HCT116 (cell line): Measurements from ENCODE around the gene PLA2G4B. TPM values are rescaled to one million over a fixed set of nuclear protein-coding genes. Genes with fewer than 3 reads are reported as not detected.

Source experiments
- ATAC-seq: fragments of 200-7000 bp; cut with Tn5 transposase; 2 replicates; pipeline ENCODE4 v1.9.1; 2020; ENCODE audit warnings: mild to moderate bottlenecking, moderate library complexity
- BruUV-seq: library from RNA; stranded (reverse); fragments of 400-500 nt; replicated peaks from 2 replicates; lab custom pipeline; 2021; lab: Mats Ljungman, UMichigan
- CTCF ChIA-PET: fragments of 300-600 bp; sonication (Branson Sonifier 250); formaldehyde crosslinking; loops from one replicate; lab custom pipeline; 2021; ENCODE audit warnings: antibody characterized with exemption; lab: Charles Lee
- POLR2A ChIA-PET: fragments of 300-600, 350-600 bp; sonication (Branson Sonifier 250); formaldehyde crosslinking; loops from one replicate; lab custom pipeline; 2021; ENCODE audit warnings: antibody characterized with exemption; lab: Charles Lee
- RAD21 ChIA-PET, 2 experiments: fragments of 300-600 bp; sonication (Branson Sonifier 250); formaldehyde crosslinking; loops; one replicate each; lab custom pipeline; 2023; ENCODE audit warnings: low total read pairs in 2 of 2; ENCODE audit not compliant: uncharacterized antibody in 2 of 2, unreplicated experiment in 2 of 2, low non-redundant PET in 1 of 2; lab: Charles Lee
- DNase-seq: peaks from one replicate; pipeline ENCODE4 v3.0.0-alpha.2; 2010; ENCODE audit warnings: low read depth, low spot score
- H2AFZ ChIP-seq: fragments of 200-600 bp; shearing (Covaris generic), sonication (generic); 2 replicates; pipeline ENCODE4 v1.6.1; 2017; ENCODE audit warnings: low read depth, mixed run types, mixed read lengths, antibody characterized with exemption, low read length; ENCODE audit not compliant: poor library complexity, severe bottlenecking
- H3K27ac ChIP-seq: 2 replicates; pipeline ENCODE4 v1.5.1; 2012; ENCODE audit warnings: low read depth, low read length
- H3K27me3 ChIP-seq: fragments of 200-600 bp; sonication (generic); 2 replicates; pipeline ENCODE4 v1.6.1; 2016; ENCODE audit warnings: mixed run types, low read length, mixed read lengths; ENCODE audit not compliant: insufficient read depth
- H3K36me3 ChIP-seq, 2 experiments: fragments of 200-500 bp in 1 of 2; fragments of 200-600 bp in 1 of 2; sonication (Bioruptor generic) in 1 of 2; sonication (generic) in 1 of 2; 2 replicates each; pipeline versions ENCODE4 v1.5.1 to v1.6.1; 2014 to 2016; ENCODE audit warnings: low read length in 2 of 2, inconsistent platforms in 1 of 2, mixed read lengths in 1 of 2, mixed run types in 1 of 2; ENCODE audit not compliant: insufficient read depth in 2 of 2, control insufficient read depth in 1 of 2
- H3K4me1 ChIP-seq, 2 experiments: fragments of 200-600 bp in 1 of 2; sonication (generic) in 1 of 2; 2 replicates each; pipeline versions ENCODE4 v1.5.1 to v1.6.1; 2012 to 2017; ENCODE audit warnings: low read length in 2 of 2, inconsistent platforms in 1 of 2, mild to moderate bottlenecking in 1 of 2, mixed read lengths in 1 of 2, mixed run types in 1 of 2, moderate library complexity in 1 of 2; ENCODE audit not compliant: insufficient read depth in 2 of 2, control insufficient read depth in 1 of 2
- H3K4me2 ChIP-seq: fragments of 200-600 bp; sonication (generic); 2 replicates; pipeline ENCODE4 v1.6.1; 2017; ENCODE audit warnings: mixed run types, low read length, mixed read lengths
- H3K4me3 ChIP-seq, 2 experiments: fragments of 200-600 bp in 1 of 2; sonication (generic) in 1 of 2; replicated peaks in 1 of 2; 2 replicates each; pipeline ENCODE4 v1.5.1; 2011 to 2016; ENCODE audit warnings: low read length in 2 of 2, control low read depth in 1 of 2, low read depth in 1 of 2, mild to moderate bottlenecking in 1 of 2, mixed read lengths in 1 of 2, mixed run types in 1 of 2
- H3K79me2 ChIP-seq: fragments of 200-600 bp; sonication (generic); 2 replicates; pipeline ENCODE4 v1.6.1; 2017; ENCODE audit warnings: mild to moderate bottlenecking, mixed run types, low read length, moderate library complexity, mixed read lengths; ENCODE audit not compliant: insufficient read depth
- H3K9ac ChIP-seq: fragments of 200-600 bp; sonication (generic); 2 replicates; pipeline ENCODE4 v1.6.1; 2016; ENCODE audit warnings: low read length, mixed read lengths
- H3K9me2 ChIP-seq: fragments of 200-600 bp; sonication (generic), shearing (Covaris generic); 2 replicates; pipeline ENCODE4 v1.6.1; 2017; ENCODE audit warnings: mixed run types, mild to moderate bottlenecking, moderate library complexity; ENCODE audit not compliant: insufficient read depth
- H3K9me3 ChIP-seq, 2 experiments: fragments of 200-500 bp in 1 of 2; fragments of 200-600 bp in 1 of 2; sonication (Bioruptor generic) in 1 of 2; sonication (generic) in 1 of 2; 2 replicates each; pipeline ENCODE4 v1.6.1; 2014 to 2017; ENCODE audit warnings: low read length in 2 of 2, mixed read lengths in 2 of 2, inconsistent platforms in 1 of 2, low read depth in 1 of 2, mild to moderate bottlenecking in 1 of 2, mixed run types in 1 of 2, moderate library complexity in 1 of 2; ENCODE audit not compliant: control insufficient read depth in 1 of 2, insufficient read depth in 1 of 2
- H4K20me1 ChIP-seq: fragments of 200-600 bp; sonication (generic), shearing (Covaris generic); 2 replicates; pipeline ENCODE4 v1.6.1; 2017; ENCODE audit warnings: mixed run types, mild to moderate bottlenecking, moderate library complexity; ENCODE audit not compliant: insufficient read depth
- CBX3 ChIP-seq: IDR thresholded peaks from 2 replicates; pipeline ENCODE4 v1.6.1; 2012; ENCODE audit warnings: low read depth
- EGR1 ChIP-seq: IDR thresholded peaks from 2 replicates; pipeline ENCODE4 v1.6.1; 2012; ENCODE audit warnings: low read depth
- ELF1 ChIP-seq: IDR thresholded peaks from 2 replicates; pipeline ENCODE4 v1.6.1; 2012; ENCODE audit warnings: low read depth, borderline replicate concordance
- EZH2phosphoT487 ChIP-seq: fragments of 200-600 bp; IDR thresholded peaks from 2 replicates; pipeline ENCODE4 v1.6.1; 2018; ENCODE audit warnings: antibody characterized with exemption, borderline replicate concordance
- FOSL1 ChIP-seq: IDR thresholded peaks from 2 replicates; pipeline ENCODE4 v1.6.1; 2012; ENCODE audit warnings: low read depth
- JUND ChIP-seq: IDR thresholded peaks from 2 replicates; pipeline ENCODE4 v1.6.1; 2012
- POLR2A ChIP-seq: IDR thresholded peaks from 2 replicates; pipeline ENCODE4 v1.7.0; 2011; ENCODE audit warnings: borderline replicate concordance; ENCODE audit not compliant: insufficient read depth, insufficient read length; ENCODE audit errors: extremely low read depth
- POLR2AphosphoS5 ChIP-seq: IDR thresholded peaks from 2 replicates; pipeline ENCODE4 v1.6.1; 2011; ENCODE audit warnings: mild to moderate bottlenecking, low read depth, low read length, moderate library complexity
- RAD21 ChIP-seq: IDR thresholded peaks from 2 replicates; pipeline ENCODE4 v1.6.1; 2012; ENCODE audit warnings: low read depth, mild to moderate bottlenecking
- SIN3A ChIP-seq: IDR thresholded peaks from 2 replicates; pipeline ENCODE4 v1.6.1; 2012; ENCODE audit warnings: low read depth
- YY1 ChIP-seq: IDR thresholded peaks from 2 replicates; pipeline ENCODE4 v1.6.1; 2011; ENCODE audit warnings: low read length, low read depth, moderate library complexity, mild to moderate bottlenecking; ENCODE audit not compliant: insufficient replicate concordance; ENCODE audit errors: extremely low read depth
- intact Hi-C: fragments of 100-400 bp; cut with micrococcal nuclease; formaldehyde crosslinking; loops from 2 replicates; pipeline ENCODE4 v1.10.0; 2022
- total RNA-seq: library from RNA; stranded (reverse); gene quantifications from one replicate; pipeline ENCODE4 v1.2.1, GENCODE V29; 2021; ENCODE audit not compliant: unreplicated experiment
- TF ChIP-seq, protein P1 (sequence below): IDR thresholded peaks from 2 replicates; pipeline ENCODE4 v1.6.1; 2011; ENCODE audit warnings: mild to moderate bottlenecking, low read length, moderate library complexity; ENCODE audit not compliant: insufficient replicate concordance; ENCODE audit errors: extremely low read depth
- TF ChIP-seq, protein P2 (sequence below), 3 experiments: fragments of 200-600 bp in 1 of 3; sonication (generic) in 1 of 3; IDR thresholded peaks in 2 of 3; conservative IDR thresholded peaks in 1 of 3; 2 replicates each; pipeline ENCODE4 v1.5.1; 2012 to 2017; ENCODE audit warnings: low read depth in 2 of 3, low read length in 2 of 3, antibody characterized with exemption in 1 of 3, borderline replicate concordance in 1 of 3, control low read depth in 1 of 3, mild to moderate bottlenecking in 1 of 3, mixed read lengths in 1 of 3, mixed run types in 1 of 3, moderate library complexity in 1 of 3; ENCODE audit not compliant: insufficient read depth in 1 of 3
- TF ChIP-seq, protein P3 (sequence below): IDR thresholded peaks from 2 replicates; pipeline ENCODE4 v1.6.1; 2012; ENCODE audit warnings: low read depth

Gene PLA2G4B
- total RNA-seq, 1 experiment from 2014 or later, result 4.7 TPM

DNA sequence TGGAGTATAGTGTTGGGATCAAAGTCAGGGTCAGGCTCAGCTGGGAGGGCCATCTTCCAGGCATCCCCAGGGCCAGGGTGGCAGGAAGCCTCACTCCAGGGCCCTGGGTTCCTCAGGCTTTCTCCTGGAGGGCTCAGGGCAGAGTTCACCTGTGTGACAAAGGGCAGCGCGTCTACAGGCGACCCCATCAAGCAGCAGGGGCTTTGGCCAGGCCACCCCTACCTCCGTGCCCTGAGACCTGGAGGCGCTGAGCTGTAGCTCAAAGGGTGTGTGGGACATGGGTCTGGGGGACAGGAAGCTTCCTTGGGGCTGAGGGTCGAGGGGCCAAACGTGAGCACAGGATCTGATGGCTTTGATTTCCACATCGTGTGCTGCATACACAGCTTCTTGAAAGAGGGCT, 42.4 kb downstream of the PLA2G4B start:
- no peak overlapping the region for H3K9ac ChIP-seq
- no TSS peak for BruUV-seq
- no peaks in the 10 kb centered on the region for H3K27me3 ChIP-seq
- no peak overlapping the region for H3K27ac ChIP-seq
- no peak overlapping the region for H3K4me2 ChIP-seq
- TF ChIP-seq SIN3A, result no peak
- no peaks in the 10 kb centered on the region for H3K4me1 ChIP-seq
- H3K36me3 ChIP-seq, result no peaks in the 10 kb centered on the region
- ChIA-PET CTCF (no interaction called here), POLR2A (no interaction called here), RAD21 (no interaction called here)
- no peak overlapping the region for H3K4me3 ChIP-seq
- H4K20me1 ChIP-seq, result no peaks in the 10 kb centered on the region
- ATAC-seq (no peak), DNase-seq (no peak)
- intact Hi-C loops, result no loop called here
- no peak overlapping the region for H2AFZ ChIP-seq
- no peaks in the 10 kb centered on the region for H3K9me2 ChIP-seq
- H3K9me3 ChIP-seq, result no peaks in the 10 kb centered on the region
- no peaks in the 10 kb centered on the region for H3K79me2 ChIP-seq

DNA sequence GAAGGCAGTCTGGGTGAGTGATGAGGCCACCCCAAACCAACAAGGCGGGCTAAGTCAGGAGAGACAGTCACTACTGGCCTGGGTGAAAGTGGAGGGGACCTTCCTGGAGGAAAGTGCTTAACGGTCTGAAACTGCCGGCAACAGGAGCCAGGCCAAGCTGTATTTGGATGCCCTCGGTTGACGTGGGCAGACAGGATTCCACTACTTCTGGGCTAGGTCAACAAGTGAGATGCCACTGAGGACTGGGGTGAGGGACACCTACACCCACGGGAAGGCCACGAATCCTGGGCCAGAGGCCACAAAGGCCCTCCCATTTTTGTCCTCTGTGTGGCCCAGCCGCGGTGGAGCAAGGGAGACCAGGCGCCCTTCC, 42.9 kb downstream of the PLA2G4B start:
- no peaks in the 10 kb centered on the region for H3K9me3 ChIP-seq
- ChIA-PET RAD21 (no interaction called here), CTCF (no interaction called here), POLR2A (no interaction called here)
- intact Hi-C loops, result no loop called here
- H2AFZ ChIP-seq, result no peak overlapping the region
- H3K4me1 ChIP-seq, result no peaks in the 10 kb centered on the region
- H3K9me2 ChIP-seq, result no peaks in the 10 kb centered on the region
- H3K27me3 ChIP-seq, result no peaks in the 10 kb centered on the region
- ATAC-seq, result no peak
- no peaks in the 10 kb centered on the region for H3K79me2 ChIP-seq
- no peaks in the 10 kb centered on the region for H3K36me3 ChIP-seq
- no peak overlapping the region for H3K4me3 ChIP-seq
- H3K27ac ChIP-seq, result no peak overlapping the region
- H3K9ac ChIP-seq, result no peak overlapping the region
- DNase-seq, result no peak
- no peak overlapping the region for H3K4me2 ChIP-seq
- no peak for TF ChIP-seq SIN3A
- no peak for TF ChIP-seq RAD21
- no peak for TF ChIP-seq FOSL1
- TF ChIP-seq, protein P1, sequence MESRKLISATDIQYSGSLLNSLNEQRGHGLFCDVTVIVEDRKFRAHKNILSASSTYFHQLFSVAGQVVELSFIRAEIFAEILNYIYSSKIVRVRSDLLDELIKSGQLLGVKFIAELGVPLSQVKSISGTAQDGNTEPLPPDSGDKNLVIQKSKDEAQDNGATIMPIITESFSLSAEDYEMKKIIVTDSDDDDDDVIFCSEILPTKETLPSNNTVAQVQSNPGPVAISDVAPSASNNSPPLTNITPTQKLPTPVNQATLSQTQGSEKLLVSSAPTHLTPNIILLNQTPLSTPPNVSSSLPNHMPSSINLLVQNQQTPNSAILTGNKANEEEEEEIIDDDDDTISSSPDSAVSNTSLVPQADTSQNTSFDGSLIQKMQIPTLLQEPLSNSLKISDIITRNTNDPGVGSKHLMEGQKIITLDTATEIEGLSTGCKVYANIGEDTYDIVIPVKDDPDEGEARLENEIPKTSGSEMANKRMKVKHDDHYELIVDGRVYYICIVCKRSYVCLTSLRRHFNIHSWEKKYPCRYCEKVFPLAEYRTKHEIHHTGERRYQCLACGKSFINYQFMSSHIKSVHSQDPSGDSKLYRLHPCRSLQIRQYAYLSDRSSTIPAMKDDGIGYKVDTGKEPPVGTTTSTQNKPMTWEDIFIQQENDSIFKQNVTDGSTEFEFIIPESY, result no peak
- no peak for TF ChIP-seq POLR2AphosphoS5
- TF ChIP-seq YY1, result no peak
- no peak for TF ChIP-seq CBX3
- TF ChIP-seq EGR1, result no peak
- TF ChIP-seq JUND, result no peak
- TF ChIP-seq ELF1, result no peak
- TF ChIP-seq EZH2phosphoT487, result no peak
- TF ChIP-seq POLR2A, result no peak
- TF ChIP-seq, protein P2, sequence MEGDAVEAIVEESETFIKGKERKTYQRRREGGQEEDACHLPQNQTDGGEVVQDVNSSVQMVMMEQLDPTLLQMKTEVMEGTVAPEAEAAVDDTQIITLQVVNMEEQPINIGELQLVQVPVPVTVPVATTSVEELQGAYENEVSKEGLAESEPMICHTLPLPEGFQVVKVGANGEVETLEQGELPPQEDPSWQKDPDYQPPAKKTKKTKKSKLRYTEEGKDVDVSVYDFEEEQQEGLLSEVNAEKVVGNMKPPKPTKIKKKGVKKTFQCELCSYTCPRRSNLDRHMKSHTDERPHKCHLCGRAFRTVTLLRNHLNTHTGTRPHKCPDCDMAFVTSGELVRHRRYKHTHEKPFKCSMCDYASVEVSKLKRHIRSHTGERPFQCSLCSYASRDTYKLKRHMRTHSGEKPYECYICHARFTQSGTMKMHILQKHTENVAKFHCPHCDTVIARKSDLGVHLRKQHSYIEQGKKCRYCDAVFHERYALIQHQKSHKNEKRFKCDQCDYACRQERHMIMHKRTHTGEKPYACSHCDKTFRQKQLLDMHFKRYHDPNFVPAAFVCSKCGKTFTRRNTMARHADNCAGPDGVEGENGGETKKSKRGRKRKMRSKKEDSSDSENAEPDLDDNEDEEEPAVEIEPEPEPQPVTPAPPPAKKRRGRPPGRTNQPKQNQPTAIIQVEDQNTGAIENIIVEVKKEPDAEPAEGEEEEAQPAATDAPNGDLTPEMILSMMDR (IDR thresholded peaks at IDR 0.05 in 2 of 3, conservative IDR thresholded peaks at IDR 0.05 in 1 of 3; ENCODE audit: borderline replicate concordance in 1 of 3, insufficient read depth in 1 of 3, low read depth in 2 of 3, low read length in 2 of 3), result no peak
- TF ChIP-seq, protein P3, sequence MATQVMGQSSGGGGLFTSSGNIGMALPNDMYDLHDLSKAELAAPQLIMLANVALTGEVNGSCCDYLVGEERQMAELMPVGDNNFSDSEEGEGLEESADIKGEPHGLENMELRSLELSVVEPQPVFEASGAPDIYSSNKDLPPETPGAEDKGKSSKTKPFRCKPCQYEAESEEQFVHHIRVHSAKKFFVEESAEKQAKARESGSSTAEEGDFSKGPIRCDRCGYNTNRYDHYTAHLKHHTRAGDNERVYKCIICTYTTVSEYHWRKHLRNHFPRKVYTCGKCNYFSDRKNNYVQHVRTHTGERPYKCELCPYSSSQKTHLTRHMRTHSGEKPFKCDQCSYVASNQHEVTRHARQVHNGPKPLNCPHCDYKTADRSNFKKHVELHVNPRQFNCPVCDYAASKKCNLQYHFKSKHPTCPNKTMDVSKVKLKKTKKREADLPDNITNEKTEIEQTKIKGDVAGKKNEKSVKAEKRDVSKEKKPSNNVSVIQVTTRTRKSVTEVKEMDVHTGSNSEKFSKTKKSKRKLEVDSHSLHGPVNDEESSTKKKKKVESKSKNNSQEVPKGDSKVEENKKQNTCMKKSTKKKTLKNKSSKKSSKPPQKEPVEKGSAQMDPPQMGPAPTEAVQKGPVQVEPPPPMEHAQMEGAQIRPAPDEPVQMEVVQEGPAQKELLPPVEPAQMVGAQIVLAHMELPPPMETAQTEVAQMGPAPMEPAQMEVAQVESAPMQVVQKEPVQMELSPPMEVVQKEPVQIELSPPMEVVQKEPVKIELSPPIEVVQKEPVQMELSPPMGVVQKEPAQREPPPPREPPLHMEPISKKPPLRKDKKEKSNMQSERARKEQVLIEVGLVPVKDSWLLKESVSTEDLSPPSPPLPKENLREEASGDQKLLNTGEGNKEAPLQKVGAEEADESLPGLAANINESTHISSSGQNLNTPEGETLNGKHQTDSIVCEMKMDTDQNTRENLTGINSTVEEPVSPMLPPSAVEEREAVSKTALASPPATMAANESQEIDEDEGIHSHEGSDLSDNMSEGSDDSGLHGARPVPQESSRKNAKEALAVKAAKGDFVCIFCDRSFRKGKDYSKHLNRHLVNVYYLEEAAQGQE, result no peak
- H4K20me1 ChIP-seq, result no peaks in the 10 kb centered on the region
- no TSS peak for BruUV-seq
